ENCODE results near the gene RASSF5. TPM values are rescaled to one million over a fixed set of nuclear protein-coding genes. Genes with fewer than 3 reads are reported as not detected.

Gene RASSF5
- total RNA-seq, 1 experiment from 2014 or later = 2.1 TPM

- ChIA-PET POLR2A (no interaction called here), CTCF (interaction anchor here (0.7 to 2.1 kb wide), 9 partner anchors 9 to 127 kb away, joined by 3 to 11 read pairs (median 4); no protein-coding TSS in a partner anchor)
- H3K4me1 Mint-ChIP-seq = peaks cover 10% of the 10 kb centered on the region; the same call in 1 of the 2 replicates
- no peak overlapping the region for H3K4me3 Mint-ChIP-seq
- peaks cover 52% of the 10 kb centered on the region for H3K27me3 Mint-ChIP-seq (ENCODE audit: low read depth)
- H3K9me3 Mint-ChIP-seq = no peaks in the 10 kb centered on the region
- ATAC-seq (no peak), DNase-seq (ENCODE audit: low spot score) (no peak)
- TF ChIP-seq TEAD1 (CRISPR knock-in tag; IDR thresholded peaks at IDR 0.05) (no peak), TP53 (CRISPR knock-in tag; IDR thresholded peaks at IDR 0.05) (no peak), NFYB (CRISPR knock-in tag; conservative IDR thresholded peaks at IDR 0.05; ENCODE audit: low read depth) (no peak)
- TF ChIP-seq, protein P1, sequence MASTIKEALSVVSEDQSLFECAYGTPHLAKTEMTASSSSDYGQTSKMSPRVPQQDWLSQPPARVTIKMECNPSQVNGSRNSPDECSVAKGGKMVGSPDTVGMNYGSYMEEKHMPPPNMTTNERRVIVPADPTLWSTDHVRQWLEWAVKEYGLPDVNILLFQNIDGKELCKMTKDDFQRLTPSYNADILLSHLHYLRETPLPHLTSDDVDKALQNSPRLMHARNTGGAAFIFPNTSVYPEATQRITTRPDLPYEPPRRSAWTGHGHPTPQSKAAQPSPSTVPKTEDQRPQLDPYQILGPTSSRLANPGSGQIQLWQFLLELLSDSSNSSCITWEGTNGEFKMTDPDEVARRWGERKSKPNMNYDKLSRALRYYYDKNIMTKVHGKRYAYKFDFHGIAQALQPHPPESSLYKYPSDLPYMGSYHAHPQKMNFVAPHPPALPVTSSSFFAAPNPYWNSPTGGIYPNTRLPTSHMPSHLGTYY (CRISPR knock-in tag; IDR thresholded peaks at IDR 0.05) = no peak
- no peak overlapping the region for H3K27ac Mint-ChIP-seq
- H3K36me3 Mint-ChIP-seq = no peaks in the 10 kb centered on the region
Observed at GRCh38 chr1:206503591-206504362, 3.6 kb upstream of the RASSF5 start.

- TF ChIP-seq ZNF219 (CRISPR knock-in tag; IDR thresholded peaks at IDR 0.05; ENCODE audit: borderline replicate concordance) (no peak), RORB (CRISPR knock-in tag; IDR thresholded peaks at IDR 0.05) (no peak), ZNF232 (CRISPR knock-in tag; IDR thresholded peaks at IDR 0.05) (no peak), ZMAT4 (CRISPR knock-in tag; IDR thresholded peaks at IDR 0.05) (no peak), ZNF396 (CRISPR knock-in tag; IDR thresholded peaks at IDR 0.05; ENCODE audit: borderline replicate concordance) (no peak), SMAD3 (CRISPR knock-in tag; IDR thresholded peaks at IDR 0.05; ENCODE audit: borderline replicate concordance) (no peak), ZNF138 (CRISPR knock-in tag; conservative IDR thresholded peaks at IDR 0.05) (no peak), GRHL2 (CRISPR knock-in tag; IDR thresholded peaks at IDR 0.05; ENCODE audit: insufficient replicate concordance, severe bottlenecking) (no peak), ZNF512 (CRISPR knock-in tag; IDR thresholded peaks at IDR 0.05; ENCODE audit: borderline replicate concordance) (no peak), ZNF671 (CRISPR knock-in tag; IDR thresholded peaks at IDR 0.05) (no peak), PRRX2 (CRISPR knock-in tag; IDR thresholded peaks at IDR 0.05) (no peak)
- TF ChIP-seq, protein P2, sequence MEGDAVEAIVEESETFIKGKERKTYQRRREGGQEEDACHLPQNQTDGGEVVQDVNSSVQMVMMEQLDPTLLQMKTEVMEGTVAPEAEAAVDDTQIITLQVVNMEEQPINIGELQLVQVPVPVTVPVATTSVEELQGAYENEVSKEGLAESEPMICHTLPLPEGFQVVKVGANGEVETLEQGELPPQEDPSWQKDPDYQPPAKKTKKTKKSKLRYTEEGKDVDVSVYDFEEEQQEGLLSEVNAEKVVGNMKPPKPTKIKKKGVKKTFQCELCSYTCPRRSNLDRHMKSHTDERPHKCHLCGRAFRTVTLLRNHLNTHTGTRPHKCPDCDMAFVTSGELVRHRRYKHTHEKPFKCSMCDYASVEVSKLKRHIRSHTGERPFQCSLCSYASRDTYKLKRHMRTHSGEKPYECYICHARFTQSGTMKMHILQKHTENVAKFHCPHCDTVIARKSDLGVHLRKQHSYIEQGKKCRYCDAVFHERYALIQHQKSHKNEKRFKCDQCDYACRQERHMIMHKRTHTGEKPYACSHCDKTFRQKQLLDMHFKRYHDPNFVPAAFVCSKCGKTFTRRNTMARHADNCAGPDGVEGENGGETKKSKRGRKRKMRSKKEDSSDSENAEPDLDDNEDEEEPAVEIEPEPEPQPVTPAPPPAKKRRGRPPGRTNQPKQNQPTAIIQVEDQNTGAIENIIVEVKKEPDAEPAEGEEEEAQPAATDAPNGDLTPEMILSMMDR (IDR thresholded peaks at IDR 0.05) = no peak
- TF ChIP-seq, protein P3, sequence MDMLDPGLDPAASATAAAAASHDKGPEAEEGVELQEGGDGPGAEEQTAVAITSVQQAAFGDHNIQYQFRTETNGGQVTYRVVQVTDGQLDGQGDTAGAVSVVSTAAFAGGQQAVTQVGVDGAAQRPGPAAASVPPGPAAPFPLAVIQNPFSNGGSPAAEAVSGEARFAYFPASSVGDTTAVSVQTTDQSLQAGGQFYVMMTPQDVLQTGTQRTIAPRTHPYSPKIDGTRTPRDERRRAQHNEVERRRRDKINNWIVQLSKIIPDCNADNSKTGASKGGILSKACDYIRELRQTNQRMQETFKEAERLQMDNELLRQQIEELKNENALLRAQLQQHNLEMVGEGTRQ (CRISPR knock-in tag; IDR thresholded peaks at IDR 0.05) = no peak
- TF ChIP-seq, protein P4, sequence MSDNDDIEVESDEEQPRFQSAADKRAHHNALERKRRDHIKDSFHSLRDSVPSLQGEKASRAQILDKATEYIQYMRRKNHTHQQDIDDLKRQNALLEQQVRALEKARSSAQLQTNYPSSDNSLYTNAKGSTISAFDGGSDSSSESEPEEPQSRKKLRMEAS (CRISPR knock-in tag; IDR thresholded peaks at IDR 0.05) = no peak
- TF ChIP-seq, protein P5, sequence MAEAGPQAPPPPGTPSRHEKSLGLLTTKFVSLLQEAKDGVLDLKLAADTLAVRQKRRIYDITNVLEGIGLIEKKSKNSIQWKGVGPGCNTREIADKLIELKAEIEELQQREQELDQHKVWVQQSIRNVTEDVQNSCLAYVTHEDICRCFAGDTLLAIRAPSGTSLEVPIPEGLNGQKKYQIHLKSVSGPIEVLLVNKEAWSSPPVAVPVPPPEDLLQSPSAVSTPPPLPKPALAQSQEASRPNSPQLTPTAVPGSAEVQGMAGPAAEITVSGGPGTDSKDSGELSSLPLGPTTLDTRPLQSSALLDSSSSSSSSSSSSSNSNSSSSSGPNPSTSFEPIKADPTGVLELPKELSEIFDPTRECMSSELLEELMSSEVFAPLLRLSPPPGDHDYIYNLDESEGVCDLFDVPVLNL (CRISPR knock-in tag; IDR thresholded peaks at IDR 0.05; ENCODE audit: borderline replicate concordance, low read depth) = no peak
- ChIA-PET POLR2A (no interaction called here), CTCF (interaction anchor here (1.0 to 2.1 kb wide), 5 partner anchors 11 to 40 kb away, joined by 3 to 11 read pairs (median 6); no protein-coding TSS in a partner anchor)
- DNase-seq (ENCODE audit: low spot score) (no peak), ATAC-seq (no peak)
- Mint-ChIP-seq H3K4me1 (peaks cover 9% of the 10 kb centered on the region; the same call in 1 of the 2 replicates), H3K36me3 (no peaks in the 10 kb centered on the region), H3K27me3 (ENCODE audit: low read depth) (peaks cover 57% of the 10 kb centered on the region), H3K9me3 (no peaks in the 10 kb centered on the region), H3K4me3 (no peak overlapping the region), H3K27ac (no peak overlapping the region)
Observed at GRCh38 chr1:206504363-206504713, 3.0 kb upstream of the RASSF5 start.

All from WTC11 (cell line).